COLO668 (cell line): Measurements from ENCODE around the gene SERP2.

ENCODE experiments used
- DNase-seq: peaks from one replicate; lab custom pipeline; 2025; ENCODE audit not compliant: unreplicated experiment; lab: John Stamatoyannopoulos, UW

Gene SERP2

GRCh38 chr13:44386913-44387556 is 13.4 kb downstream of the SERP2 start:
- DNase-seq: no peak

- no peak for DNase-seq
These were observed 14.9 kb downstream of the SERP2 start for GRCh38 chr13:44388427-44389059.

DNA sequence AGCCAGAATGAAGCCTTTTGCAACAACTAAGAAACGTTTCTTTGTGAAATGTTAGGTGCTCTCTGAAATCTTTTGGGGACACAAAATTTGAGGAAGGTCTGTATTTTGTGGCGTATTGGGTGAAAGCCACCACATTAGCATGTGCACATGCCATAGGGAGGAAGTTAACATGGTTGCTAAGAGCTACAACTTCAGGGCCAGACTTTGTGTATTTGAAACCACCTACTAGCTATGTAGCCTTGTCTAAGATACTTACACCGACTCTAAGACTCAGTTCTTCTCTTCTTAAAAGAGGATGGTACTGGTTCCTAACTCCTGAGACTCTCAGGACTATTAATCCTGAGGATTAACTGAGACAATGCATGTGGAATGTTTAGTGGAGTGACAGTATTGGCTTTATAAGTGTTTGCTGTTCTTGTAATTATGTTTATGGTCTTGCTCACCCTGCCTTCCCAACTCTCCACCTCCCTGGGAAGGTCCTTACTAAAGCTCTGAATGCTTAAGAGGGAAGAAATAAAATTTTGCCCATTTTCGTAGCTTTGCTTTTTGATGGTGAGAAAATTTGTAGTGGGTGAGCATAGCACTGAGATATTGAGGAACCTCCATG is 15.5 kb downstream of the SERP2 start:
- no peak for DNase-seq

GRCh38 chr13:44389876-44390275 is 16.3 kb downstream of the SERP2 start:
- DNase-seq: no peak

- no peak for DNase-seq
These were observed 19.8 kb downstream of the SERP2 start for GRCh38 chr13:44393391-44393790.

DNA sequence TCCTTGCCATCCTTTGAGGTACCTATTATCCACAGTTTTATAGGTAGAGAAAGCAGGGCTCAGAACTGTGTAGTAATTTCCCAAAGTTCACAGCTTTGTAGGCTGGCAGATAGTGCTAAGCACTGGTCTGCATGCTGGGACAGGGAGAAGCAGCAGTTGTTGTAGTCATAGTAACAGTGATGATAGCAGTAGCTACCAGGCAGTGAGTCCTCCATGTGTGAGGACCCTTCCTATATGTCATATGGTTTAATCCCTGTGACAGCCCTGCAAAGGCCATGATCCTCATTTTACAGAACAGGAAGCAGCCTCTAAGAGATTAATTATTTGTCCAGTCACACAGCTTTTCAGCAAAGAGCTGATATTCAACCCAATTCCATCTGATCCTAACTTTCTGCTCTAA is 21.0 kb downstream of the SERP2 start:
- no peak for DNase-seq

DNA sequence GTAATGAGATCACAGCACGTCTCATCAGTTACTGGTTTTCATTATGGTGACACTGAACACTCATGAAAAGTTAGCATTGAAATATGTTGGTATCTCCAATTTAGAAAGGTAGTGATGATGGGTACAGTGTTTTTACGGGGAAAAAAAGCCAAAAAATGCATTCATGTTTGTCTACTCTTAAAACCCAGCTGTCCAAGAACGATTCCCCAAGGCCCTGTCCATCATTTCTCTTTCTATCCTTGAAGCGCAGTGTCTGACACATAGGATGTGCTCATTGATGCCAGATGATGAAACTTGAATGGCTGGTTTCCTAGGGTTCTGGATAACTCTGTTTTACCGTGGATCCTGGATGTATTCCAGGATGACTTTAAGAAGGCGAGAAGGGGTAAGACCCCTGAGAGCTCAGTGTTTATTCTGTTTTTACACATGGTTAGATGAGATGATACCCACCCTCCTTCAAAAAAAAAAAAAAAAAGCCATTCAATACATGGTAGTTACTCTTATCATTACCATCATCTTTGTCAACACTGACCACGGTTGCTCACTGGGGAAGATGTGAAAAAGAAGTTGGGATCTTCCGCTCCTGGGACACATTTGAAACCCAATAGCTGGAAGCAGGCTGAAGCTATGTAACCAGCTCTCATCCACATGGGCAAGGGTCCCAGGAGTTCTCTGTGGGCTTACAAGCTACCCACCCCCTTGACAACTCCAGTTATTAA is 22.5 kb downstream of the SERP2 start:
- DNase-seq: no peak

GRCh38 chr13:44396701-44397580 is 23.3 kb downstream of the SERP2 start:
- no peak for DNase-seq

DNA sequence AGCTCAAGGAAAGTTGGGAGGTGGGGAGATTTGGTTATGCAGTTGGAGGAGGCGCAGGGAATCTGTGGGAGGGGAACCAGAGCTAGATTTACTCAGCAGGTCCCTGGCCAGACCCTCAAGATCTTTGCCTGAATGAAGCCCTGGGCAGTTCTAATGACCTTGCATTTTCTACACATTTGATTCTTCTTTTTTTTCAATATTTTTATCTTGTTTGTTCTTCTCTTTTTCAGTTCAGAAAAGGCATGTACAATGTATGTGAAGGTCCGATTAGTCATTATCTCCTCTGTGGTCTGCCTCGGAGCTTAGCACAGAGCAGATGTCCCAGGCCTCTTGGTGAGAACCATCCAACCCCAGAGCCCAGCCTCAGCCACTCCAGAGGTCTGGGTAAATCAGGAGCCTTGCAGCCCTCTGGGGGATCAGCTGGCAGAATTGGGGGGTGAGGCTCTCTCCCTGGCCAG is 24.2 kb downstream of the SERP2 start:
- DNase-seq: no peak

DNA sequence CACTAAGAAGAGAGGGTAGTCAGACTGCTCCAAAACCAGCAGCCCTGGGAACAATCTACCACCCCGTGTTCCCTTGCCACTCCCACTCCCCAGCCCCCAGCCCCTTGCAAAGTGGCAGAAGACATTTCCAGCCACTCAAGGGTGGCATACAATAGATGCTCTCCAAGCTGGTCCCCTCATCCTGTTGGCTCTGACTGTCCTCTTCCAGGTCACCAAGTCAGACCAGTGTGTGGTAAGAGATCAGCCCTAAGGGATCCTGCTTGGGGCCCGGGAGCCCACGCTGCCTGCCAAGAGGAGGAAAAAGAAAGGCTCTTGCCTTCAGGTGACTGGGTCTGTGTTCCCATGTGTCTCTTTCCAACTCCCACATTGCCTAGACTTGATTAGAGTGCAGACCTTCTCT is 25.0 kb downstream of the SERP2 start:
- no peak for DNase-seq

- DNase-seq: peak; percentile 83
These were observed 25.4 kb downstream of the SERP2 start for GRCh38 chr13:44399074-44399473.

DNA sequence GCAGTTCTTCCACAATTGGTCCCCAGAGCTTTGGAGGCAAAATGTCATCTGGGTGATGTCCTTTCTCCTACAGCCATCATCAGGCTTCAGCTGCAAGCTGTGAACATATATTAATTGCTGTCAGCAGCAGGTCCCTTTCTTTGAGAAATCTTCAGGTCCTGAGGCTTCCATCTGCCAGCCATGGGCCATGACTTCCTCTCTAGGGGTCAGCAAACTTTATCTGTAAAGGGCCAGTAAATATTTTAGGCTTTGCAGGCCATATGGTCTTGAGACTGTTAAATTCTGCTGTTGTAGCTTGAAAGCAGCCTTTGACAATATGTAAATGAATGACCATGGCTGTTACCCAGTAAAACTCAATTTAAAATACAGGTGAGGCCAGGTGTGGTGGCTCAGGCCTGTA is 27.1 kb downstream of the SERP2 start:
- no peak for DNase-seq

DNA sequence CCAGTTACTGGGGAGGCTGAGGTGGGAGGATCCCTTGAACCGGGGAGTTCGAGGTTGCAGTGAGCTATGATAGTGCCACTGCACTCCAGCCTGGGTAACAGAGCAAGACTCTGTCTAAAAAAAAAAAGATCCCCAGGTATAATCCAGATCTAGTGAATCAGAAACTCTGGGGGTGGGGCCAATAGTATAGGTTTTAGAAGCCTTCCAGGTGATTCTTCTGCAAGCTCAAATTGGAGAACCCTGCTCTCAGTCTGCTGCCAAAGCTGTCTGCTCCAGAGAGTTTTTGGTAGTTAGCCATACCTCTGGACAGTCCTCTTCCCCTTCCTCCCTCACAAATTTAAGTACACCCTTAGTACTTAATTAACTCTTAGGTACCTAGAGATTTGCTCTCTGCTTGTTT is 28.0 kb downstream of the SERP2 start:
- no peak for DNase-seq

DNA sequence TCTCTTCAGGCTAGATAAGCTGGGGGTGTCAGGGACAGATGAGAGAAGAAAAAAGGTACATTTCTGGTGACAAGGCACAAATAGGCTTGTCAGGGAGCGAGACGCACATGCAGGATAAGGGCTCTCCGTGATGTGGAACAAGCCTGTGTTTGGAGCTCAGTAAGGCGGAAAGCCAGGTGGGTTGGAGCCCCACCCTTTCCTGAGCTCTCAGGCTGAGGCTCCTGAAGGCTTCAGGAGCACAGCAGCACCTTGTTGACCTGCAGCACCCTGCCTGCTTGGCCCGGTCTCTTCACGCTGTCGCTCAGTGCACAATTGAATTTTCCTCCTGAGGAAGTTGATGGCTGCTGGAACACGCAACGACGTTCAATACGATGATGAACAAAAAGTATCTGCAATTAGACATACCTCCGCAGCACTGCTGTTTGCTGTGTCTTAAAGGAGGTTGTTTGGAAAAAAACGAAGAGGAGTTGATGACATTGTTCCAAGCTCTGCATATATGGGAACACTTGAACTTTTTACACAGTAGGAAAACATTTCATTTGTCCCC is 29.3 kb downstream of the SERP2 start:
- DNase-seq: peak; percentile 81

DNA sequence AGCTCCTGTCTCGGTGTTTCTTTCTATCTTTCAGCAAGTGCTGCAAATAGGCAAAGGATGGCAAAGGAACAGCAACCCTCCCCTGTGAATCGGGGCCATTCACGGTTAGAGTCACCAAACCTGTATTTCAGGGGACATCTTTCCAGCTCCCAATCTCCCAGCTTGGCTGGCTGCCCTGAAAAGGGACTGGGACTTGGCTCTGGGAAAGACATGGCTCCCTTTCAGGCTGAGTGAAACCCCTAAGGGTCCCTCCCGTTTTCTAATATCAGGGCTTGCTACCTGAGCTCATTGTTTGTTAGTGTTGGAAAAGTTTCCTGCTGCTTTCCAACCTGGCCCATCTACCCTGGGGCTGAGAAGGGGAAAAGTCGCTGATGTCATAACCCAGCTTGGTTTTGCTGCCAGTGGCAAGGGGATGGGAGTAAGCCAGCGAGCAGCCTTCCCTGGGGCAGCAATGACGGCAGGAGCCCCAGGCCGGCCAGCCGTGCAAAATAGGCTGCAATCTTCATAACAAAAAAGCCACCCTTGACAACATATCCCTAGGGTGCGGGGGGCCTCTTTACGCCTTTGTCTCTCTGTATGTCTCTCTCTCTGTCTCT is 29.9 kb downstream of the SERP2 start:
- peak; percentile 80 for DNase-seq

DNA sequence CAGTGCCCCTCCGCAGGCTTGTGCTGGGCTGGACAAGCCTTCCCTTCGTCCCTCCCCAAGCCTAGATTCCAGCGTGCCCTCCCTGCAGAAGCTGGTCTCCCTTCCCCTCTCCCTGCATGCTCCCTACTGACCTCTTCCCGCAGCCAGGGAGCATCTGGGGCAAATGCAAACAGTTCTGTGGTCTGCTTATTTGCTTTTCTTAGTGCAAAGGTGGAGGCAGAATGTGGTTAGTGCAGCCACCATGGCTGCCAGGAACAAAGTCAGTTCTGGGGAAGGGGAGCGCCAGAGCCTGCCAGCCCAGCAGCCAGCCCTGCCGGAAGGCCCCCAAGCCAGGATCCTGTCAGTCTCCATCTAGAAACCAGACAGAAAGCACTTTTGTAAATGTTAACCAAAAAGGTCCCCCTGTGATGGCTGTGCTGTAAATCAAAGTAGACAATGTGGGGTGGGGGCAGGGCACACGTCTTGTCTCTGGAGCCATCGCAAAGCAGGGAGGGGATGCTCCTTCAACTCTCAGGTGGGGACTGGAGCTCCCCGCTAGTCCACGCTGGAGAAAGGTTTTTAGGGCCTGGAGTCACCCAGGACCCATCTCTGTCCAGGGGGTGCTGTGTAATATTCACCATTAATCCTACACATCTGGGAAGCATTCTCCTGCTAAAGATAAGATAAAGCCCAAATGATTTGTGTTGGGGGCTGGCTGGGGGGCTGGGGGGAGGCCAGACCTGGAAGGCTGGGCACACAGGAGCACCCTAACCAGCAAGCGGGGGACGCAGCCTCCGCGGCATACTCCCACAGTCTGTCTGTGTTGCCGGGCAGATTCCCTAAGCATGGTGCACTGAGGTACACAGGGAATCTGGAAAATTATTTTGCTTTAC is 30.9 kb downstream of the SERP2 start:
- peak; percentile 83 for DNase-seq

- no peak for DNase-seq
These were observed 33.0 kb downstream of the SERP2 start for GRCh38 chr13:44406617-44407016.

DNA sequence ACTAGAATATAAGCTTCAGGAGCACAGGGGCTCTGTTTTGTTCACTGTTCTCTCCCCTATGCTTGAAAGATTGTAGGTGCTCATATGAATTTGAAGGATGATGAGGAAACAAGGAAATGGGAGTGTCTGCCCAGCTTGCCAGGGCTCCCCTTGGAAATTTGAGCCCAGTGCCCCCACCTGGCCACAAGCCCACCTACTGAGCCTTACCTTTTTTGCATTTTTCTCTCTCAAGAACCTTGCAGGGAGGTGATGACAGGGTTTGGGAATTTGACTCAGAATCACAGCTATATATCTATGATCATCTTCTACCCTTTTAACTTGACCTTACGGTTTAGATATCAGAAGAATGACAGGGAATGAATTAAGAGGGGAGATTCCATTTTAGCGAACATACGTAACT is 33.8 kb downstream of the SERP2 start:
- DNase-seq: no peak

- no peak for DNase-seq
These were observed 34.3 kb downstream of the SERP2 start for GRCh38 chr13:44407891-44408290.
